Stimulated activated CD4-positive, alpha-beta T cell treated with anti-CD3 and anti-CD28 coated beads, Interleukin-4, amount 100 ng/mL, for 1 hour (primary cell): ENCODE data around the gene SCNN1B.
"Not testable (repeated sequence)": the region's sequence is repeated elsewhere in the genome, so short reads cannot be mapped to it uniquely, and the experiment has no call there.

ENCODE experiments used
- DNase-seq: peaks from one replicate; pipeline ENCODE4 v3.0.0-alpha.2; 2020

SCNN1B gene

GRCh38 chr16:23302045-23302956 lies at the start of gene SCNN1B:
TSS of gene SCNN1B (plus strand) at chr16:23302302. CDS start at chr16:23348600, 46,298 bp downstream.
- no peak for DNase-seq

- DNase-seq: no peak
Measured at GRCh38 chr16:23252310-23252709, 49.8 kb upstream of the SCNN1B start.

- DNase-seq: not testable (repeated sequence)
Measured at GRCh38 chr16:23253650-23254049, 48.5 kb upstream of the SCNN1B start.

- no peak for DNase-seq
Measured at GRCh38 chr16:23254338-23254737, 47.8 kb upstream of the SCNN1B start.

- DNase-seq: no peak
Measured at GRCh38 chr16:23255000-23255399, 47.1 kb upstream of the SCNN1B start.

GRCh38 chr16:23256440-23256839 lies 45.7 kb upstream of the SCNN1B start:
- no peak for DNase-seq

GRCh38 chr16:23257682-23258081 lies 44.4 kb upstream of the SCNN1B start:
- DNase-seq: no peak

GRCh38 chr16:23258919-23259237 lies 43.2 kb upstream of the SCNN1B start:
- DNase-seq: no peak

- no peak for DNase-seq
Measured at GRCh38 chr16:23267647-23268046, 34.5 kb upstream of the SCNN1B start.

GRCh38 chr16:23268561-23268960 lies 33.5 kb upstream of the SCNN1B start:
- DNase-seq: no peak

- DNase-seq: no peak
Measured at GRCh38 chr16:23269248-23269953, 32.7 kb upstream of the SCNN1B start.

GRCh38 chr16:23270654-23271053 lies 31.4 kb upstream of the SCNN1B start:
- DNase-seq: no peak

GRCh38 chr16:23274968-23275367 lies 27.1 kb upstream of the SCNN1B start:
- DNase-seq: no peak

- no peak for DNase-seq
Measured at GRCh38 chr16:23276821-23277220, 25.3 kb upstream of the SCNN1B start.

- DNase-seq: no peak
Measured at GRCh38 chr16:23278031-23278430, 24.1 kb upstream of the SCNN1B start.

- DNase-seq: no peak
Measured at GRCh38 chr16:23279721-23280153, 22.4 kb upstream of the SCNN1B start.

- DNase-seq: no peak
Measured at GRCh38 chr16:23280483-23280967, 21.6 kb upstream of the SCNN1B start.

GRCh38 chr16:23282568-23282967 lies 19.5 kb upstream of the SCNN1B start:
- DNase-seq: no peak

- DNase-seq: no peak
Measured at GRCh38 chr16:23283571-23283970, 18.5 kb upstream of the SCNN1B start.

GRCh38 chr16:23284584-23284983 lies 17.5 kb upstream of the SCNN1B start:
- DNase-seq: no peak

- no peak for DNase-seq
Measured at GRCh38 chr16:23286131-23286532, 16.0 kb upstream of the SCNN1B start.

- DNase-seq: no peak
Measured at GRCh38 chr16:23288209-23288608, 13.9 kb upstream of the SCNN1B start.

- DNase-seq: no peak
Measured at GRCh38 chr16:23288726-23289512, 13.2 kb upstream of the SCNN1B start.
